ENCODE results near the gene MTAP. TPM values are rescaled to one million over a fixed set of nuclear protein-coding genes. Genes with fewer than 3 reads are reported as not detected.

Gene MTAP
- total RNA-seq, 2 donors from 2014 or later, result 19.7 to 23.0 TPM

DNA sequence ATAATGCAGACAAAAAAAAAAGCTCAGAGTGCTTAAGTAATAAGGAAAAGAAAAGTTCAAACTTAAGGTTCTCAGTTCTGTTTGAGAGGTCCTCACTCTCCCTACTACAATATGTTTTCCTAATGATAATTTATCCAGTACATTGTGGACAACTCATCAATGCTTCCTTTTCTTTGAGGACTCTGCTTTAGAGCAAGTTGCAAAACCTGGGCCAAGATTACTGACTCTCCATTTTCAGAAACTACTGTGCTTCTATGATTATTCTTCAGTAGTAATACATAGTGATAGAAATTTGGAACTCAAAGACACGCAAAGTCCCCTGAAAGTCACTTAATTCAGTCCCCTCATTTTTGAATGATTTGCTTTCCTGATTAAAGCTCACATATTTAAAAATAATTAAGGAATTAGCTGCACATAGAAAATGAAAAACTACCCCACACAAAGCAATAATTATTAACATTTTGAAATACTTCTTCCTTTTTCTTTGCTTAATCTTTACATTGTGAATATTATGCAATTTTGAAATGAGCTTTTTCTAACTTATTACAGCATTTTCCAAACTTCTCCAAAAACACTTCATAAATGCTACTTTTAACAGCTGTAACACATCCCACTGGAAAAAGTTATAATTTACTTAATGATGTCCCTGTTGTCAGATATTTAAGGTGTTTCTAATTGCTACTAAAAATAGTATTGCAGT is 180.6 kb downstream of the MTAP start:
- ATAC-seq, result no peak
- intact Hi-C loops (cut with DNase I, micrococcal nuclease), result no loop called here

DNA sequence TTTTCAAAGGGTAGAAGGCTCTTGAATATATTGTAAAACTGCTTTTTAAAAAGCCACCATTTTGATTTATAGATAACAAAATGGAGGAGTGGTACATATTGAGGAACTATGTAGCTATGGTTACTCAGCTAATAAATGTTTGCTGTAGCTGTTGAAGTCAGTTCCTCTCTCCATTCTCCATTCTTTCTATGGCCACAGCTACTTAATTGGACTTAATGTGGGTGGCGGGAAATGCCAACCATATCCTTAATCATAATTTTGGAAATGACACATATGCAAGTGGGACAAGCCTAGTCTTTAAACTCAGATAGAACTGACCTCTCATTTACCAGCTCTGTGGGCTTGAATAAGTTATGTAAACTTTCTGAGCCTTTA is 181.1 kb downstream of the MTAP start:
- intact Hi-C loops (cut with DNase I, micrococcal nuclease), result no loop called here
- no peak for DNase-seq
- ATAC-seq, result no peak

More for the DNA sequence above, 180.6 kb downstream of the MTAP start:
- DNase-seq, result no peak

DNA sequence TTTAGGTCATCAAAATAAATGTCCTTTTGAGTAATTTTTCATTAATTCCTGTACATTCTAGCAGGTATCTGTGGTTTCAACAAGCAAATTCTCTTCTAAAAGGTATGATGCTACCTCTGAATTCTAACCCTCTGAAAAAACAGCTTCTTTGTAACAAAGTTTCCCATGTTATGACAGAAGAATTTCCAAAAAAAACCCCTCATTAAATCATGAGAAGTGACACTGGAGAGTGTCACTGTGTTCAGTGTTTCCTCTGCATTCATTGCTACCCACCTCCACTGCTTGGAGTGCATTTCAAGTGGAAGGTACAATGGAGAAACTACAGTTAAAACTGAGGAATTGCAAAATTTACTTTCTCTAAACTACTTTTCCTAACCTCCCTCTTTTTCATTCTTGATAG is 181.7 kb downstream of the MTAP start:
- DNase-seq, result no peak
- ATAC-seq, result no peak
- intact Hi-C loops (cut with DNase I, micrococcal nuclease), result no loop called here

DNA sequence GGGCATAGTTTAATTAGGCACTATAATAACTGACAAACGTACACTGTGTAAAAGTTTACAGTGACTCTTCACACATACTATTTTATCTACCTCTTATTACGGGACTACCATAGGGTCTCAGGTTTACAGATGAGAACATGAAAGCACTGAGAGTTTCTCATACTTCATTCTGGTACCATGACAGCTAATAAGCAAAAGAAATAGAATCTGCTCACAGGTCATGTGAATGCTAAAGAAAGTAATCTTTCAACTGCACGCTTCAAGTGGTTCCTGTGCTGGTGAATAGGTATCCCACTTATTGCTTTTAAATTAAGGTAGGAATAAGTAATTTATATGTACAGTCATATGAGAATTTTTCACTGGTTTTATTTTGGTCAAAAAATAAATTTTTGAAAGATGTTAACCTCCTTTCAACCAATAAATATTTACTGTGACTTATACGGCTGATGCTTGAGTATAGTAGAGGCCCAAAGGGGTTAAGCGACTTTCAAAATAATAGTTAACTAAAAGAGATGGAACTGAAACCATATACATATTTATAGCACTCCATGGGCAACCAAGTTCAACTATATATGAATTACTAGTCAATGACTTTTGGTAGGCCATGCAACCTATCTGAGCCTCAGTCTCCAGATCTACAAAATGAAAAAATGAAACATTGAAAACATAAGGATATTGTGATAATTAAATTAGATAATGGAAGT is 183.7 kb downstream of the MTAP start:
- ATAC-seq (no peak), DNase-seq (no peak)
- intact Hi-C loops (cut with DNase I, micrococcal nuclease), result no loop called here

Other genes with a start within 250 kb of the MTAP start
- gene CDKN2A, start 191.8 kb downstream of the MTAP start, total RNA-seq, result 1 to 10 TPM in 1 of 2 donors, under 1 TPM in 1; 0.34 to 1.8 TPM
- 100 to 1,000 TPM; 108 to 124 TPM for gene CDKN2B-AS1, start 192.2 kb downstream of the MTAP start, total RNA-seq
- 100 to 1,000 TPM; 158 to 160 TPM for gene CDKN2B, start 206.7 kb downstream of the MTAP start, total RNA-seq

All from left colon (tissue), 2 donors.